ENCODE results near the gene ALDH1A3. TPM values are rescaled to one million over a fixed set of nuclear protein-coding genes. Genes with fewer than 3 reads are reported as not detected.

Gene ALDH1A3
- total RNA-seq, 1 donor from 2014 or later = 2.9 TPM

DNA sequence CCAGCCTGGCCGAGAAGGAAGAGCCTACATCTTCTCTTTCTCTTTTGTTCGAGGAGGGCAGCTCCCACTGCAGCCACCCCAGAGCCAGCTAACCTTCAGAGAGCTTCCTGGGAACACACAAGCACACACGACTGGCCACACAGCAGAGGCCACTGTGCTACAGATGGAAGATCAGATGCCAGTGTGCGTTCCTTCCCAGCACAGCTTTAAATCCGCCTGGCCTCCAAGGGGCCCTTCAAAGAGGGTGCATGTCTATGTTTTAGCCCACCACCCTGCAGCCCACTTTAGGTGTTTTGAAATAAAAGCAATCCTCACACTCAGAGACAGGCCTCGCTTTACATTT lies 12.4 kb downstream of the ALDH1A3 start:
- Histone ChIP-seq H3K36me3 (no peaks in the 10 kb centered on the region), H3K27me3 (ENCODE audit: low read depth) (peaks cover 87% of the 10 kb centered on the region), H3K9me3 (replicated peaks) (no peaks in the 10 kb centered on the region), H3K27ac (replicated peaks) (no peak overlapping the region), H3K4me1 (peaks cover 23% of the 10 kb centered on the region), H3K4me3 (no peak overlapping the region)
- no peak for TF ChIP-seq CTCF (IDR thresholded peaks at IDR 0.05; ENCODE audit: borderline replicate concordance)
- no peak for DNase-seq
- intact Hi-C loops (cut with micrococcal nuclease) = no loop called here

GRCh38 chr15:100893261-100893963 lies 13.8 kb downstream of the ALDH1A3 start:
- no peak for DNase-seq
- Histone ChIP-seq H3K27me3 (ENCODE audit: low read depth) (peaks cover 81% of the 10 kb centered on the region), H3K36me3 (no peaks in the 10 kb centered on the region), H3K9me3 (replicated peaks) (no peaks in the 10 kb centered on the region), H3K27ac (replicated peaks) (no peak overlapping the region), H3K4me3 (no peak overlapping the region), H3K4me1 (peaks cover 23% of the 10 kb centered on the region)
- intact Hi-C loops (cut with micrococcal nuclease) = no loop called here
- TF ChIP-seq CTCF (IDR thresholded peaks at IDR 0.05; ENCODE audit: borderline replicate concordance) = no peak

GRCh38 chr15:100893964-100894295 lies 14.3 kb downstream of the ALDH1A3 start:
- no peaks in the 10 kb centered on the region for H3K36me3 ChIP-seq
- H3K9me3 ChIP-seq (replicated peaks) = no peaks in the 10 kb centered on the region
- H3K27ac ChIP-seq (replicated peaks) = no peak overlapping the region
- peaks cover 26% of the 10 kb centered on the region for H3K4me1 ChIP-seq
- H3K4me3 ChIP-seq = no peak overlapping the region
- H3K27me3 ChIP-seq (ENCODE audit: low read depth) = peaks cover 75% of the 10 kb centered on the region
- no peak for TF ChIP-seq CTCF (IDR thresholded peaks at IDR 0.05; ENCODE audit: borderline replicate concordance)
- no peak for DNase-seq
- intact Hi-C loops (cut with micrococcal nuclease) = no loop called here

- intact Hi-C loops (cut with micrococcal nuclease) = no loop called here
- Histone ChIP-seq H3K4me1 (peaks cover 27% of the 10 kb centered on the region), H3K27ac (replicated peaks) (no peak overlapping the region), H3K4me3 (no peak overlapping the region), H3K27me3 (ENCODE audit: low read depth) (peaks cover 57% of the 10 kb centered on the region), H3K9me3 (replicated peaks) (no peaks in the 10 kb centered on the region), H3K36me3 (no peaks in the 10 kb centered on the region)
- DNase-seq = no peak
- no peak for TF ChIP-seq CTCF (IDR thresholded peaks at IDR 0.05; ENCODE audit: borderline replicate concordance)
Measured at GRCh38 chr15:100895721-100896120, 16.1 kb downstream of the ALDH1A3 start.

- no peaks in the 10 kb centered on the region for H3K9me3 ChIP-seq (replicated peaks)
- no peak for DNase-seq
- intact Hi-C loops (cut with micrococcal nuclease) = no loop called here
- no peak for TF ChIP-seq CTCF (IDR thresholded peaks at IDR 0.05; ENCODE audit: borderline replicate concordance)
- H3K4me1 ChIP-seq = peaks cover 37% of the 10 kb centered on the region
- H3K36me3 ChIP-seq = no peaks in the 10 kb centered on the region
- H3K27me3 ChIP-seq (ENCODE audit: low read depth) = peaks cover 40% of the 10 kb centered on the region
- no peak overlapping the region for H3K4me3 ChIP-seq
- no peak overlapping the region for H3K27ac ChIP-seq (replicated peaks)
Measured at GRCh38 chr15:100897221-100898151, 17.9 kb downstream of the ALDH1A3 start.
